ENCODE measurements around the gene SLC35F4.

Gene SLC35F4

GRCh38 chr14:57848353-57848752, 17.5 kb downstream of the SLC35F4 start:
- H3K36me3 ChIP-seq (ENCODE audit: insufficient read depth, low read length), result no peaks in the 10 kb centered on the region
- no peaks in the 10 kb centered on the region for H4K20me1 ChIP-seq (ENCODE audit: insufficient read depth, low read length, poor library complexity, severe bottlenecking)
- TF ChIP-seq CTCF (conservative IDR thresholded peaks at IDR 0.05; ENCODE audit: low read length) (no peak), EZH2phosphoT487 (IDR thresholded peaks at IDR 0.05; ENCODE audit: borderline replicate concordance) (no peak)
- no peak overlapping the region for H2AFZ ChIP-seq (ENCODE audit: low read length)
- H3K9me2 ChIP-seq (replicated peaks; ENCODE audit: low read depth, low read length), result no peaks in the 10 kb centered on the region
- no peaks in the 10 kb centered on the region for H3K27me3 ChIP-seq (ENCODE audit: insufficient read depth, low read length, poor library complexity, severe bottlenecking)
- no peak overlapping the region for H3K9ac ChIP-seq (ENCODE audit: low read depth, low read length, poor library complexity, severe bottlenecking)
- H3K79me2 ChIP-seq (ENCODE audit: insufficient read depth, low read length), result no peaks in the 10 kb centered on the region
- no peaks in the 10 kb centered on the region for H3F3A ChIP-seq (ENCODE audit: low read depth)
- H3K4me2 ChIP-seq (ENCODE audit: low read depth, low read length, poor library complexity, severe bottlenecking), result no peak overlapping the region
- no peak overlapping the region for H3K4me3 ChIP-seq (ENCODE audit: low read length, poor library complexity, severe bottlenecking)
- H3K9me3 ChIP-seq (ENCODE audit: insufficient read depth, low read depth, low read length), result no peaks in the 10 kb centered on the region
- no peaks in the 10 kb centered on the region for H3K4me1 ChIP-seq (ENCODE audit: insufficient read depth, low read length, poor library complexity, severe bottlenecking)

GRCh38 chr14:57847706-57848105, 18.2 kb downstream of the SLC35F4 start:
- Histone ChIP-seq H3K36me3 (ENCODE audit: insufficient read depth, low read length) (no peaks in the 10 kb centered on the region), H3K9ac (ENCODE audit: low read depth, low read length, poor library complexity, severe bottlenecking) (no peak overlapping the region), H3K4me2 (ENCODE audit: low read depth, low read length, poor library complexity, severe bottlenecking) (no peak overlapping the region), H3K79me2 (ENCODE audit: insufficient read depth, low read length) (no peaks in the 10 kb centered on the region), H4K20me1 (ENCODE audit: insufficient read depth, low read length, poor library complexity, severe bottlenecking) (no peaks in the 10 kb centered on the region), H3K9me3 (ENCODE audit: insufficient read depth, low read depth, low read length) (no peaks in the 10 kb centered on the region), H2AFZ (ENCODE audit: low read length) (no peak overlapping the region), H3K4me3 (ENCODE audit: low read length, poor library complexity, severe bottlenecking) (no peak overlapping the region), H3K9me2 (replicated peaks; ENCODE audit: low read depth, low read length) (no peaks in the 10 kb centered on the region), H3K4me1 (ENCODE audit: insufficient read depth, low read length, poor library complexity, severe bottlenecking) (no peaks in the 10 kb centered on the region), H3K27me3 (ENCODE audit: insufficient read depth, low read length, poor library complexity, severe bottlenecking) (no peaks in the 10 kb centered on the region), H3F3A (ENCODE audit: low read depth) (no peaks in the 10 kb centered on the region)
- TF ChIP-seq EZH2phosphoT487 (IDR thresholded peaks at IDR 0.05; ENCODE audit: borderline replicate concordance), result no peak
- no peak for TF ChIP-seq CTCF (conservative IDR thresholded peaks at IDR 0.05; ENCODE audit: low read length)

DNA sequence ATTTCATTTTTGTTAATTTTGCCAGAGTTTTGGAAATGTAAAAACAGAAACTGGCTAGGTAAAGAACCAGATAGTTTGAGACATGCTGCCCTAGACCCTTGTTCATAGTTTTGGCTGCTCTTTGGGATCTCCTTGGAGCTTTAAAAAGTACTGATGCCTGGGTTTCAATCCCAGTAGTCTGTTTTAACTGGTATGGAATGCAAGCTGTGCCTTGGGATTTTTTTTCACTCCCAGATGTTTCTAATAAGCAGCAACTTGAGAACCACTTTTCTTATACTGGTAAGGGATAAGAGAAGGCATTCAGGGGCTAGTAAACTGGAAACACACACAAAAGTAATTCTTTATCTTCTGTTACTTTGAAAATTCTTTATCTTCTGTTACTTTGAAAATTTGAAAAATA, 18.8 kb downstream of the SLC35F4 start:
- Histone ChIP-seq H3K27me3 (ENCODE audit: insufficient read depth, low read length, poor library complexity, severe bottlenecking) (no peaks in the 10 kb centered on the region), H3K4me3 (ENCODE audit: low read length, poor library complexity, severe bottlenecking) (no peak overlapping the region), H4K20me1 (ENCODE audit: insufficient read depth, low read length, poor library complexity, severe bottlenecking) (no peaks in the 10 kb centered on the region), H2AFZ (ENCODE audit: low read length) (no peak overlapping the region), H3K4me2 (ENCODE audit: low read depth, low read length, poor library complexity, severe bottlenecking) (no peak overlapping the region), H3K9ac (ENCODE audit: low read depth, low read length, poor library complexity, severe bottlenecking) (no peak overlapping the region), H3K36me3 (ENCODE audit: insufficient read depth, low read length) (no peaks in the 10 kb centered on the region), H3K9me3 (ENCODE audit: insufficient read depth, low read depth, low read length) (no peaks in the 10 kb centered on the region), H3K9me2 (replicated peaks; ENCODE audit: low read depth, low read length) (no peaks in the 10 kb centered on the region), H3F3A (ENCODE audit: low read depth) (no peaks in the 10 kb centered on the region), H3K79me2 (ENCODE audit: insufficient read depth, low read length) (no peaks in the 10 kb centered on the region), H3K4me1 (ENCODE audit: insufficient read depth, low read length, poor library complexity, severe bottlenecking) (no peaks in the 10 kb centered on the region)
- TF ChIP-seq EZH2phosphoT487 (IDR thresholded peaks at IDR 0.05; ENCODE audit: borderline replicate concordance) (no peak), CTCF (conservative IDR thresholded peaks at IDR 0.05; ENCODE audit: low read length) (no peak)
